K562 (cell line): ENCODE data around the gene ARHGAP22. TPM values are rescaled to one million over a fixed set of nuclear protein-coding genes. Genes with fewer than 3 reads are reported as not detected.

Source experiments
- ATAC-seq: fragments of 200-7000 bp; cut with Tn5 transposase; 3 replicates; pipeline ENCODE4 v1.9.1; 2020; ENCODE audit warnings: moderate library complexity
- BruUV-seq: library from RNA; stranded (reverse); fragments of 400-500 nt; replicated peaks from 2 replicates; lab custom pipeline; 2021; lab: Mats Ljungman, UMichigan
- CTCF ChIA-PET: fragments of 300-600 bp; formaldehyde crosslinking; extraction: SDS; loops from one replicate; lab custom pipeline; 2021; ENCODE audit warnings: low intra/inter-chr PET ratio; lab: Yijun Ruan, JAX
- POLR2A ChIA-PET: fragments of 300-600, 350-650 bp; sonication (Branson Sonifier 250); formaldehyde crosslinking; extraction: SDS; loops from one replicate; lab custom pipeline; 2021; ENCODE audit warnings: antibody characterized with exemption, inconsistent platforms; lab: Yijun Ruan, JAX
- DNase-seq, 4 experiments: peaks; one replicate each; pipeline versions ENCODE4 v3.0.0 to v3.0.0-alpha.2; 2011 to 2018; ENCODE audit warnings: low spot score in 3 of 4, mixed read lengths in 3 of 4; ENCODE audit errors: extremely low read depth in 1 of 4
- FAIRE-seq: peaks from 2 replicates; lab custom pipeline; 2011; peaks lifted over from hg19 to GRCh38; lab: Jason Lieb, UNC
- H2AFZ ChIP-seq: 2 replicates; pipeline ENCODE4 v1.6.0; 2011; ENCODE audit warnings: low read depth, low read length, control low read depth, inconsistent platforms
- H3K27ac ChIP-seq: fragments of 200-600 bp; 3 replicates; pipeline ENCODE4 v1.8.0; 2011; ENCODE audit warnings: low read depth, mild to moderate bottlenecking, control low read depth, inconsistent platforms, low read length, moderate library complexity, mixed read lengths; ENCODE audit errors: extremely low read depth
- H3K27me3 ChIP-seq, 2 experiments: fragments of 300-600 bp in 1 of 2; 2 replicates in 1 of 2; 3 replicates in 1 of 2; pipeline versions ENCODE4 v1.6.0 to v1.8.0; 2011; ENCODE audit warnings: inconsistent platforms in 2 of 2, low read length in 2 of 2, mild to moderate bottlenecking in 1 of 2, mixed read lengths in 1 of 2, moderate library complexity in 1 of 2; ENCODE audit not compliant: control insufficient read depth in 2 of 2, insufficient read depth in 2 of 2
- H3K36me3 ChIP-seq: fragments of 300-600 bp; 3 replicates; pipeline ENCODE4 v1.8.0; 2011; ENCODE audit warnings: mild to moderate bottlenecking, low read length, inconsistent platforms; ENCODE audit not compliant: control insufficient read depth, insufficient read depth
- H3K4me1 ChIP-seq, 2 experiments: fragments of 200-600 bp in 1 of 2; replicated peaks in 1 of 2; 2 replicates in 1 of 2; 3 replicates in 1 of 2; pipeline versions ENCODE4 v1.5.1 to v1.8.0; 2011; ENCODE audit warnings: inconsistent platforms in 2 of 2, low read length in 2 of 2, mild to moderate bottlenecking in 1 of 2, mixed read lengths in 1 of 2, moderate library complexity in 1 of 2; ENCODE audit not compliant: control insufficient read depth in 2 of 2, insufficient read depth in 2 of 2
- H3K4me2 ChIP-seq: 2 replicates; pipeline ENCODE4 v1.6.1; 2011; ENCODE audit warnings: low read length, control low read depth, inconsistent platforms, mixed read lengths; ENCODE audit not compliant: insufficient read depth
- H3K4me3 ChIP-seq: fragments of 200-600 bp; sonication (generic), shearing (Covaris generic); 2 replicates; pipeline ENCODE4 v1.5.1; 2016; ENCODE audit warnings: control low read depth, inconsistent platforms
- H3K79me2 ChIP-seq: fragments of 200-600 bp; 3 replicates; pipeline ENCODE4 v1.8.0; 2011; ENCODE audit warnings: low read length, inconsistent platforms; ENCODE audit not compliant: control insufficient read depth, insufficient read depth
- H3K9ac ChIP-seq, 2 experiments: 2 replicates each; pipeline versions ENCODE4 v1.6.0 to v1.6.1; 2011; ENCODE audit warnings: low read depth in 2 of 2, low read length in 2 of 2, control low read depth in 1 of 2, inconsistent platforms in 1 of 2, mild to moderate bottlenecking in 1 of 2, mixed read lengths in 1 of 2; ENCODE audit not compliant: insufficient read depth in 1 of 2
- H3K9me1 ChIP-seq: one replicate; pipeline ENCODE4 v1.6.0; 2011; ENCODE audit warnings: inconsistent platforms, mild to moderate bottlenecking, low read length, moderate library complexity; ENCODE audit not compliant: control insufficient read depth, insufficient read depth
- H3K9me3 ChIP-seq: replicated peaks from 2 replicates; pipeline ENCODE4 v1.5.1; 2011; ENCODE audit warnings: low read depth, low read length, inconsistent platforms; ENCODE audit not compliant: control insufficient read depth, insufficient read depth
- H4K20me1 ChIP-seq: replicated peaks from 2 replicates; pipeline ENCODE4 v1.6.1; 2011; ENCODE audit warnings: low read length, inconsistent platforms, mixed read lengths; ENCODE audit not compliant: control insufficient read depth, insufficient read depth
- BCL6 ChIP-seq: fragments of 250-450 bp; sonication (Bioruptor Pico); IDR thresholded peaks from 2 replicates; pipeline ENCODE4 v1.4.0; 2020
- NEUROD1 ChIP-seq: fragments of 150-350 bp; IDR thresholded peaks from 2 replicates; pipeline ENCODE4 v1.6.1; 2014; ENCODE audit warnings: borderline replicate concordance, low read length, low read depth; ENCODE audit not compliant: partially characterized antibody
- ZBTB33 ChIP-seq: sonication (generic); formaldehyde crosslinking; IDR thresholded peaks from 2 replicates; pipeline ENCODE4 v1.8.1; 2023; ENCODE audit warnings: mild to moderate bottlenecking, missing genetic modification reagents
- ZBTB34 ChIP-seq: fragments of 250-450 bp; sonication (Bioruptor Pico); IDR thresholded peaks from 2 replicates; pipeline ENCODE4 v1.8.0; 2021; ENCODE audit warnings: mild to moderate bottlenecking, moderate library complexity
- ZKSCAN3 ChIP-seq: fragments of 250-450 bp; sonication (Bioruptor Pico); IDR thresholded peaks from 2 replicates; pipeline ENCODE4 v1.4.0; 2020
- ZNF277 ChIP-seq: fragments of 250-450 bp; sonication (Bioruptor Pico); IDR thresholded peaks from 2 replicates; pipeline ENCODE4 v1.8.0; 2022; ENCODE audit warnings: inconsistent platforms, mild to moderate bottlenecking, moderate library complexity, borderline replicate concordance
- ZNF311 ChIP-seq: fragments of 250-450 bp; sonication (Bioruptor Pico); IDR thresholded peaks from 2 replicates; pipeline ENCODE4 v1.4.0; 2020; ENCODE audit warnings: mild to moderate bottlenecking, moderate library complexity
- ZNF324 ChIP-seq: fragments of 250-450 bp; sonication (Bioruptor Pico); IDR thresholded peaks from 2 replicates; pipeline ENCODE4 v1.4.0; 2020; ENCODE audit warnings: mild to moderate bottlenecking
- ZNF507 ChIP-seq: conservative IDR thresholded peaks from 2 replicates; pipeline ENCODE4 v1.6.1; 2017; ENCODE audit warnings: missing genetic modification characterization, missing compliant biosample characterization
- WGBS: fragments of 100-300 bp; shearing (Covaris generic); methylation state at CpG from one replicate; pipeline ENCODE4 v1.1.6; 2016; ENCODE audit warnings: low coverage, mixed read lengths; ENCODE audit not compliant: insufficient coverage; ENCODE audit errors: missing lambda C conversion rate; 5-methylcytosine and 5-hydroxymethylcytosine counted together
- in situ Hi-C: fragments of 300-500 bp; cut with MboI; formaldehyde crosslinking; loops from 4 replicates; pipeline ENCODE4 v1.15.0; 2018; ENCODE audit warnings: inconsistent platforms, mixed read lengths
- intact Hi-C: fragments of 100-400 bp; cut with micrococcal nuclease; formaldehyde crosslinking; loops from 2 replicates; pipeline ENCODE4 v1.14.2; 2022
- polyA plus RNA-seq, 8 experiments: library from polyadenylated mRNA; depleted of rRNA in 4 of 8; stranded (reverse) in 5 of 8; unstranded in 3 of 8; fragments of >200 nt; fragmentation: Nextera tagmentation in 2 of 8; fragmentation: Illumina TruSeq in 1 of 8; extraction: Ambion mirVana in 2 of 8; extraction: Trizol in 1 of 8; gene quantifications; 2 replicates each; pipeline versions ENCODE4 v1.2.1 to v1.2.3, GENCODE V29; 2011 to 2014; ENCODE audit warnings: inconsistent platforms in 1 of 8, missing spikeins in 1 of 8
- total RNA-seq, 7 experiments: library from RNA; depleted of rRNA in 6 of 7; stranded (reverse); fragments of >200 nt in 6 of 7; fragmentation: Illumina TruSeq in 2 of 7; extraction: Trizol in 2 of 7; gene quantifications; 2 replicates each; pipeline versions ENCODE4 v1.2.1 to v1.2.3, GENCODE V29; 2011 to 2021; ENCODE audit warnings: low replicate concordance in 1 of 7

ARHGAP22 gene
- total and polyA plus RNA-seq, 9 of the 15 experiments (the other 6 are each of a cell fraction or from before 2014, with no cell fraction given) = 1.3 to 28.1 (median 12.7) TPM

GRCh38 chr10:48465860-48466521, 138.9 kb downstream of the ARHGAP22 start:
- no TSS peak for BruUV-seq
- TF ChIP-seq ZNF507 (tag) = no peak
- TF ChIP-seq ZNF277 = no peak
- no peak for TF ChIP-seq NEUROD1
- TF ChIP-seq ZBTB33 (CRISPR knock-in tag) = peak; percentile 53; the same call in 1 of the 2 replicates
- TF ChIP-seq ZNF324 (CRISPR knock-in tag) = no peak
- no peak for TF ChIP-seq ZKSCAN3 (CRISPR knock-in tag)
- no peak for TF ChIP-seq BCL6
- peak; percentile 68; the same call in 1 of the 2 replicates for TF ChIP-seq ZNF311
- no peak for TF ChIP-seq ZBTB34 (CRISPR knock-in tag)
- CTCF ChIA-PET = interaction anchor here (0.5 kb wide), 1 partner anchor 126 kb away, joined by 3 read pairs; no protein-coding TSS in a partner anchor
- Histone ChIP-seq H3K9ac (peak overlapping the region in 1 of 2 experiments; percentile 51; a peak in 2 of 4 replicates), H3K4me1 (peaks cover 80 to 84% of the 10 kb centered on the region in 2 experiments), H3K27me3 (no peaks in the 10 kb centered on the region; a peak in 1 of 5 replicates), H3K36me3 (peaks cover 25% of the 10 kb centered on the region), H2AFZ (no peak overlapping the region), H3K79me2 (peaks cover 73% of the 10 kb centered on the region), H3K4me2 (no peak overlapping the region), H3K9me3 (no peaks in the 10 kb centered on the region), H4K20me1 (no peaks in the 10 kb centered on the region), H3K9me1 (no peaks in the 10 kb centered on the region), H3K27ac (peak overlapping the region; percentile 55; the same call in 1 of the 3 replicates), H3K4me3 (no peak overlapping the region)
- no peak for DNase-seq
- no peak for FAIRE-seq
- in situ Hi-C loops = no loop called here
- intact Hi-C loops = no loop called here
- WGBS = 94% methylated on average over 25 of the region's 42 CpGs
- no peak for ATAC-seq
- POLR2A ChIA-PET = interaction anchor here (1.1 kb wide), 1 partner anchor 9 kb away, joined by 3 read pairs; no protein-coding TSS in a partner anchor
